Esophagus (tissue), 2 donors: ENCODE data around the gene RFFL. TPM values are rescaled to one million over a fixed set of nuclear protein-coding genes. Genes with fewer than 3 reads are reported as not detected.

Experiments used
- H3K27ac ChIP-seq, 2 donors: one replicate each; pipeline ENCODE4 v1.5.1; 2013; ENCODE audit warnings: low read depth in 2 of 2, mild to moderate bottlenecking in 2 of 2, inconsistent platforms in 1 of 2, low read length in 1 of 2, moderate library complexity in 1 of 2
- H3K27me3 ChIP-seq, 2 donors: one replicate each; pipeline ENCODE4 v1.6.1; 2013; ENCODE audit warnings: low read length in 2 of 2, control low read depth in 1 of 2, mild to moderate bottlenecking in 1 of 2; ENCODE audit not compliant: insufficient read depth in 2 of 2, control insufficient read depth in 1 of 2
- H3K36me3 ChIP-seq, 2 donors: one replicate each; pipeline ENCODE4 v1.6.1; 2013; ENCODE audit warnings: low read length in 1 of 2; ENCODE audit not compliant: control insufficient read depth in 2 of 2, insufficient read depth in 2 of 2
- H3K4me1 ChIP-seq, 2 donors: one replicate each; pipeline ENCODE4 v1.6.1; 2013; ENCODE audit warnings: low read length in 1 of 2; ENCODE audit not compliant: control insufficient read depth in 2 of 2, insufficient read depth in 2 of 2
- H3K4me3 ChIP-seq, 2 donors: one replicate each; pipeline ENCODE4 v1.5.1; 2013; ENCODE audit warnings: low read length in 2 of 2, mild to moderate bottlenecking in 2 of 2, low read depth in 1 of 2, moderate library complexity in 1 of 2
- H3K9me3 ChIP-seq, 2 donors: one replicate each; pipeline ENCODE4 v1.6.1; 2013; ENCODE audit warnings: mild to moderate bottlenecking in 2 of 2, low read depth in 1 of 2, low read length in 1 of 2, moderate library complexity in 1 of 2; ENCODE audit not compliant: control insufficient read depth in 2 of 2, insufficient read depth in 1 of 2
- WGBS, 2 donors: extraction: QIAGEN DNeasy Blood & Tissue Kit; methylation state at CpG; one replicate each; pipeline ENCODE4 v1.1.7; 2013; 5-methylcytosine and 5-hydroxymethylcytosine counted together
- polyA plus RNA-seq, 2 donors: library from polyadenylated mRNA; stranded (reverse); fragments of 200-250 nt; gene quantifications; one replicate each; pipeline ENCODE4 v1.2.3, GENCODE V29; 2013
- donor health status: healthy with polysubstance abuse.
- donor health status: Bipolar disorder and iron deficiency.

The RFFL gene
- polyA plus RNA-seq, 2 donors, result 13.0 to 18.1 TPM

GRCh38 chr17:35073183-35073790 is 9.8 kb upstream of the RFFL start:
- peaks cover 0 to 1% of the 10 kb centered on the region in 2 donors for H3K4me1 ChIP-seq
- WGBS, 2 donors, result 81 to 82% methylated on average over 3 of the region's 3 CpGs

DNA sequence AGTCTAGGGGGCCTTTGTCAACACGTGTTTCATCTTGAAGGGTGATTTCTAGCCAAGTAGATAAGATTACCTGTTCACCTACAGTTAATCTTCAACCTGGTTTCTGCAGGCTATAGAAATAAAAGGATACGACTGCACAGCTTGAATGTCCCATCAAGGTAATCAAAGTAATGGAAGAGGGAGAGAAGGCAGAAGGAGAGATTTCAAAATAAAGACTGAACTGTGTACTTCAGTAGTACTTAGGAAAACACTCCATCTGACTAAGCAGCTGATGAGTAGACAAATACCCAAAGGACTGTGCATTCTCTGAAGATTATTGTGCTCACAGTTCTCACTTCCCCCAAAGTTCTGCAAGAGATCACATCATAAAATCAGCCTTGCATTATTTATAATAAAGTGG is 5.8 kb upstream of the RFFL start:
- Histone ChIP-seq H3K36me3 (no peaks in the 10 kb centered on the region), H3K4me3 (no peak overlapping the region), H3K4me1 (peaks cover 0 to 2% of the 10 kb centered on the region in 2 donors), H3K27ac (no peak overlapping the region), H3K27me3 (no peaks in the 10 kb centered on the region), H3K9me3 (no peaks in the 10 kb centered on the region)
- 44 to 68% methylated on average over 2 of the region's 2 CpGs for WGBS, 2 donors

More at GRCh38 chr17:35073183-35073790, 9.8 kb upstream of the RFFL start:
- no peaks in the 10 kb centered on the region for H3K9me3 ChIP-seq
- no peaks in the 10 kb centered on the region for H3K27me3 ChIP-seq
- H3K4me3 ChIP-seq, result no peak overlapping the region
- no peaks in the 10 kb centered on the region for H3K36me3 ChIP-seq
- H3K27ac ChIP-seq, result no peak overlapping the region

- peaks cover 0 to 2% of the 10 kb centered on the region in 2 donors for H3K4me1 ChIP-seq
- no peak overlapping the region for H3K4me3 ChIP-seq
- no peaks in the 10 kb centered on the region for H3K27me3 ChIP-seq
- H3K27ac ChIP-seq, result no peak overlapping the region
- no peaks in the 10 kb centered on the region for H3K36me3 ChIP-seq
- 93 to 94% methylated on average over 2 of the region's 2 CpGs for WGBS, 2 donors
- no peaks in the 10 kb centered on the region for H3K9me3 ChIP-seq
These were observed 4.7 kb upstream of the RFFL start for GRCh38 chr17:35068249-35068648.

- Histone ChIP-seq H3K9me3 (no peaks in the 10 kb centered on the region), H3K4me3 (no peak overlapping the region), H3K27ac (no peak overlapping the region), H3K27me3 (no peaks in the 10 kb centered on the region), H3K4me1 (peaks cover 0 to 2% of the 10 kb centered on the region in 2 donors), H3K36me3 (peaks cover 0 to 2% of the 10 kb centered on the region in 2 donors)
- WGBS, 2 donors, result 92 to 97% methylated on average over 4 of the region's 4 CpGs
These were observed 2.4 kb upstream of the RFFL start for GRCh38 chr17:35065880-35066279.

GRCh38 chr17:35064516-35065215 is 1.2 kb upstream of the RFFL start:
- Histone ChIP-seq H3K4me3 (no peak overlapping the region), H3K4me1 (peaks cover 0 to 2% of the 10 kb centered on the region in 2 donors), H3K36me3 (peaks cover 0 to 2% of the 10 kb centered on the region in 2 donors), H3K27me3 (no peaks in the 10 kb centered on the region), H3K27ac (peak overlapping the region in 1 of 2 donors; percentile 41), H3K9me3 (no peaks in the 10 kb centered on the region)
- WGBS, 2 donors, result 62 to 67% methylated on average over 3 of the region's 3 CpGs

- peaks cover 0 to 2% of the 10 kb centered on the region in 2 donors for H3K36me3 ChIP-seq
- WGBS, 2 donors, result 90 to 97% methylated on average over 3 of the region's 3 CpGs
- H3K27me3 ChIP-seq, result no peaks in the 10 kb centered on the region
- no peaks in the 10 kb centered on the region for H3K4me1 ChIP-seq
- H3K4me3 ChIP-seq, result no peak overlapping the region
- H3K9me3 ChIP-seq, result no peaks in the 10 kb centered on the region
- H3K27ac ChIP-seq, result no peak overlapping the region
These were observed 1.2 kb downstream of the RFFL start for GRCh38 chr17:35062308-35062707.

DNA sequence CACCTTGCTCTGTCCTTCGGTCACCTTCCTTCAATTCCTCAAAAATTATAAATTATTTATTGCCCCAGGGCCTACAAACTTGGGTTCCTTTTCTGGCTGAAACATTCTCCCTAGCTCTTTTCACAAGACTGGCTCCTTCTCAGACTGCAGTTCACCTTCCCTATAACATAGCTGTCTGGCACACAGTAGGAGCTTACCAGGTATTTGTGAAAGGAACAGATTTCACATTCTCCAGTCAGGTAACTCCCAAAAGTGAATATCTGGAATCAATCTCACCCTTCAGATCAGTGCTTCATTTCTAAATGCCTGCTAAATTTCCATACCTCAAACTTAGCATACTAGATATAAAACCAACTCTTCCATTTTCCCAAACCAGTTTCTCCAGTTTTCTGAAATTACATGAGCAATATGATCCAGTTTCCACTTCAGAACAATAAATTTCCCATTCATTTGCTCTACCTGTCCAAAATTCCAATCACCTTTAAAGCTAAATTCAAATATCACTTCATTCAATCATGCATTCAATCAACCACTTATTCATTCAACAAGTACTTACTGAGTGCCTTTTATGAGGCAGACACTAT is 6.1 kb downstream of the RFFL start:
- WGBS, 2 donors, result 53 to 78% methylated on average over 1 of the region's 1 CpG
- H3K27ac ChIP-seq, result peak overlapping the region in 1 of 2 donors; percentile 54
- H3K9me3 ChIP-seq, result no peaks in the 10 kb centered on the region
- H3K27me3 ChIP-seq, result no peaks in the 10 kb centered on the region
- no peak overlapping the region for H3K4me3 ChIP-seq
- H3K4me1 ChIP-seq, result no peaks in the 10 kb centered on the region
- H3K36me3 ChIP-seq, result peaks cover 0 to 2% of the 10 kb centered on the region in 2 donors

DNA sequence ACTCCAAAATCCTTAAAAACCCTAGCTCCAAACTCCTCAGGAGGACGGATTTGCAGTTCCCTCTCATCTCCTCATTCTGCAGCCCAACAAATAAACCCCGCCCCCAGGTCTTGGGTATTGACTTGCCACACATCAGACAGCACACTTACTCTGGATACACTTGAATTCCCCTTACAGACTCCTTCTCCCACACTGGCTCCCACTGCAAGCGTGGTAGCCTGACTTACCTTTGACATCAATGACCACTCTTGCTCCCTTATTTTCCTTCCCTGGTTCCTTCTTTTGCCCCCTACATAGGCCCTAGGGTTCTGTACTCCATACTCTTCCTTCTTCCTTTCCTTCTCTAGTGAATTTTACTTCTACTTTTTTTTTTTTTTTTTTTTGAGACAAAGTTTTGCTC is 7.5 kb downstream of the RFFL start:
- no peaks in the 10 kb centered on the region for H3K27me3 ChIP-seq

GRCh38 chr17:35053204-35053603 is 10.3 kb downstream of the RFFL start:
- Histone ChIP-seq H3K27ac (no peak overlapping the region), H3K4me3 (no peak overlapping the region), H3K27me3 (no peaks in the 10 kb centered on the region), H3K9me3 (no peaks in the 10 kb centered on the region), H3K4me1 (no peaks in the 10 kb centered on the region), H3K36me3 (no peaks in the 10 kb centered on the region)
- WGBS, 2 donors, result 57 to 67% methylated on average over 1 of the region's 1 CpG

More for the DNA sequence above, 7.5 kb downstream of the RFFL start:
- WGBS, 2 donors, result 90 to 92% methylated on average over 3 of the region's 3 CpGs
- Histone ChIP-seq H3K4me3 (no peak overlapping the region), H3K27ac (no peak overlapping the region), H3K36me3 (no peaks in the 10 kb centered on the region), H3K9me3 (no peaks in the 10 kb centered on the region), H3K4me1 (no peaks in the 10 kb centered on the region)
